BJ (cell line): ENCODE results near the gene MAGEF1. TPM values are rescaled to one million over a fixed set of nuclear protein-coding genes. Genes with fewer than 3 reads are reported as not detected.

Experiments used
- CTCF ChIA-PET: fragments of 350-600 bp; formaldehyde crosslinking; extraction: SDS; loops from one replicate; lab custom pipeline; 2021; ENCODE audit warnings: antibody characterized with exemption, inconsistent platforms; lab: Yijun Ruan, JAX
- POLR2A ChIA-PET: fragments of 300-600 bp; sonication (Branson Sonifier 250); formaldehyde crosslinking; extraction: SDS; loops from one replicate; lab custom pipeline; 2021; ENCODE audit warnings: antibody characterized with exemption; lab: Charles Lee
- DNase-seq: peaks from one replicate; pipeline ENCODE4 v3.0.0-alpha.2; 2011; ENCODE audit warnings: low read depth
- H3K27me3 ChIP-seq: 2 replicates; pipeline ENCODE4 v1.6.0; 2011; ENCODE audit warnings: low read length; ENCODE audit not compliant: control insufficient read depth, insufficient read depth
- H3K36me3 ChIP-seq: 2 replicates; pipeline ENCODE4 v1.5.1; 2011; ENCODE audit warnings: low read length; ENCODE audit not compliant: control insufficient read depth, insufficient read depth
- H3K4me3 ChIP-seq: 2 replicates; pipeline ENCODE4 v1.5.1; 2011; ENCODE audit warnings: low read depth, mild to moderate bottlenecking, control low read depth, low read length
- polyA plus RNA-seq: library from polyadenylated mRNA; depleted of rRNA; stranded (reverse); fragments of >200 nt; gene quantifications from 2 replicates; pipeline ENCODE4 v1.2.3, GENCODE V29; 2011
- TF ChIP-seq, protein P1 (sequence below): IDR thresholded peaks from 2 replicates; pipeline ENCODE4 v1.5.1; 2011; ENCODE audit warnings: low read depth, mild to moderate bottlenecking, control low read depth, inconsistent platforms, low read length, moderate library complexity; ENCODE audit not compliant: insufficient read depth

MAGEF1 gene
- polyA plus RNA-seq, 1 experiment: 14.3 TPM

DNA sequence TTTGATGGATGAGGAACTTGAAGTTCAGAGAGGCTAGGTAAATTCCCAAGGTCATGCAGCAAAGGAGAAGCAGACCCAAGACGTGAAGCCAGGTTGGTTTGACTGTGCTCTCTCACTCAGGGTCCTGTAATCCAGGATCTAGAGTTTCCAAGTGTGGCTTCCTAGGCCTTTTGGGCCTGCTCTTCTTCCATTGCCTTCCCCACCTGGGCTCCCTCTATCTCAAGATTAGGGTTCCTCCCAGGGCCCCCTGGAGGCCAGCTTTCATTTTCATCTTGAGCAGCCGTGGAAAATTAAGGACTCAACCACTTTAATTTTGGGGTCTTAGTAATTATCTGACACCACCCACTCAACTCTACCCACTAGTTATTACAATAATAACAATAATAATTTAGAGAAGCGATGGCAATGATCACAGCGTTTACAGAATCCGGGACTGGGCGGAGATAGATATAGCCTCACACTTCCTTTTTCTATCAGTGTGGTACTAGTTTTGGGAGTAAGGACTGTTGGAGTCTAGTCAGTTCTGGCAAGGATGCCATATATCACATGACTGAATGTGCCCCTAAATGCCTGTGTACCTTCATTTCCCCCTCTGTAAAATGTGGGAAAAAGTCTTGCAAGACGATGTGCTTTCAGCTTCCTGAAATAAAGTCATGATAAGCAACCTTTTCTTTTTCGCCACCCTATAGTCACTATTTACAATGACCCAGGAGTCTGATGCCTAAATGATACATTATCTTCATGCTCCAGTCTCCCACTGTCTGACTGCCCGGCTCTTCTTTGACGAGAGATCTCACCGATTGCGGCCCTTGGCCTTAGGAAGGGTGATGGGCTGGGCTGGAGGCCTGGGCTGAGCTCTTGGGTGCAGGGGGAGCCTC is 30.2 kb upstream of the MAGEF1 start:
- ChIA-PET CTCF (interaction anchor here (1.0 to 3.8 kb wide), 5 partner anchors 9 to 36 kb away, joined by 3 to 12 read pairs (median 4); no protein-coding TSS in a partner anchor), POLR2A (no interaction called here)
- H3K27me3 ChIP-seq: no peaks in the 10 kb centered on the region; the same call in 1 of the 2 replicates
- TF ChIP-seq, protein P1, sequence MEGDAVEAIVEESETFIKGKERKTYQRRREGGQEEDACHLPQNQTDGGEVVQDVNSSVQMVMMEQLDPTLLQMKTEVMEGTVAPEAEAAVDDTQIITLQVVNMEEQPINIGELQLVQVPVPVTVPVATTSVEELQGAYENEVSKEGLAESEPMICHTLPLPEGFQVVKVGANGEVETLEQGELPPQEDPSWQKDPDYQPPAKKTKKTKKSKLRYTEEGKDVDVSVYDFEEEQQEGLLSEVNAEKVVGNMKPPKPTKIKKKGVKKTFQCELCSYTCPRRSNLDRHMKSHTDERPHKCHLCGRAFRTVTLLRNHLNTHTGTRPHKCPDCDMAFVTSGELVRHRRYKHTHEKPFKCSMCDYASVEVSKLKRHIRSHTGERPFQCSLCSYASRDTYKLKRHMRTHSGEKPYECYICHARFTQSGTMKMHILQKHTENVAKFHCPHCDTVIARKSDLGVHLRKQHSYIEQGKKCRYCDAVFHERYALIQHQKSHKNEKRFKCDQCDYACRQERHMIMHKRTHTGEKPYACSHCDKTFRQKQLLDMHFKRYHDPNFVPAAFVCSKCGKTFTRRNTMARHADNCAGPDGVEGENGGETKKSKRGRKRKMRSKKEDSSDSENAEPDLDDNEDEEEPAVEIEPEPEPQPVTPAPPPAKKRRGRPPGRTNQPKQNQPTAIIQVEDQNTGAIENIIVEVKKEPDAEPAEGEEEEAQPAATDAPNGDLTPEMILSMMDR: no peak
- no peak for DNase-seq
- H3K4me3 ChIP-seq: no peak overlapping the region
- no peaks in the 10 kb centered on the region for H3K36me3 ChIP-seq

GRCh38 chr3:184741259-184741556 is 29.3 kb upstream of the MAGEF1 start:
- DNase-seq: no peak
- CTCF ChIA-PET: interaction anchor here (1.0 to 3.8 kb wide), 4 partner anchors 9 to 37 kb away, joined by 3 to 12 read pairs (median 7); no protein-coding TSS in a partner anchor
- Histone ChIP-seq H3K27me3 (no peaks in the 10 kb centered on the region; the same call in 1 of the 2 replicates), H3K4me3 (no peak overlapping the region), H3K36me3 (no peaks in the 10 kb centered on the region)
- TF ChIP-seq, protein P1: no peak
- POLR2A ChIA-PET: no interaction called here

DNA sequence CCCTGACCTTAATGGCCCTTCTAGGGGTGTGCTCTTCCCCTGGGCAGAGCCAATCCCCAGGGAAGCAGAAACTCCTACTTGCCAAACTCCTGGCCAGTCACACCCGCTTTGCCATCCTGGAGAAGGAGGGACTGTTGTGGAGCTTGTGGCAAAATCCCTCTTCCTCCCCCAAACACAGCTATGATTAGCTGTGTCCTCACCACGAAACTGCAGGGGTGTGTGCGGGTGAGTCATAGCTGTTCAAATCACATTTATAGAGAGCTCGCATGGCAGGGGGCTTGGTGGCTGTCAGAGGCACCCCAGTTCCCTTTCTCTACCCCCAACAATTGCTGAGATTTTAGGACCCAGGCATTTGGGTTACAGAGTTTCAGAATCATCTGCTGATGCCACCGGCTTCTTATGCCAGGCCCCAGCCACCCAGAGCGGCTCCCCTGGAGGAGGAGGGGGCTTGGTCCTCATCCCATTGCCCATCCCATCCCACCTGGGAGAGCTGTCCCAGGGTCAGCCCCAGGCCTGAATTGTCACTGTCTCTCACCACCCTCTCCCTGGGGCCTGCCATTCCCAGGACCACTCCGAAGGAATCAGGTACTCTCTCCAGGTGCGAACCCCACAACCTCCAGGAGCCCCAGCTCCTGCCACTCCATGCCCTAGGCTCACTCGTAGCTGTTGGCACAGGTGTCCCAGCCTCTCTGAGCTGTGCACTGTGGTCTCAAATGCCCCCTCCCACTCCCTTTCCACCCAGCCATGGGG is 28.8 kb upstream of the MAGEF1 start:
- POLR2A ChIA-PET: no interaction called here
- H3K4me3 ChIP-seq: no peak overlapping the region
- CTCF ChIA-PET: interaction anchor here (0.9 to 3.8 kb wide), 4 partner anchors 8 to 38 kb away, joined by 3 to 12 read pairs (median 4); no protein-coding TSS in a partner anchor
- no peak for DNase-seq
- H3K36me3 ChIP-seq: no peaks in the 10 kb centered on the region
- TF ChIP-seq, protein P1: no peak
- no peaks in the 10 kb centered on the region; the same call in 1 of the 2 replicates for H3K27me3 ChIP-seq

GRCh38 chr3:184739594-184740505 is 28.0 kb upstream of the MAGEF1 start:
- TF ChIP-seq, protein P1: no peak
- ChIA-PET POLR2A (no interaction called here), CTCF (interaction anchor here (0.9 to 2.5 kb wide), 3 partner anchors 9 to 39 kb away, joined by 3 to 14 read pairs (median 4); no protein-coding TSS in a partner anchor)
- Histone ChIP-seq H3K36me3 (no peaks in the 10 kb centered on the region), H3K27me3 (no peaks in the 10 kb centered on the region), H3K4me3 (no peak overlapping the region)
- DNase-seq: no peak
